Limb (tissue), 2 donors: ENCODE measurements around the gene SLC25A19.
"Not testable (repeated sequence)": the region's sequence is repeated elsewhere in the genome, so short reads cannot be mapped to it uniquely, and the experiment has no call there.

Experiments used
- DNase-seq, 2 donors: peaks; one replicate each; pipeline ENCODE4 v3.0.0-alpha.2; 2016; ENCODE audit errors: extremely low spot score in 2 of 2

Gene SLC25A19

GRCh38 chr17:75267411-75268232, 21.6 kb downstream of the SLC25A19 start:
- no peak for DNase-seq

- DNase-seq = no peak
These were observed 22.2 kb downstream of the SLC25A19 start for GRCh38 chr17:75267153-75267410.

- no peak for DNase-seq
These were observed 22.7 kb downstream of the SLC25A19 start for GRCh38 chr17:75266316-75267152.

- DNase-seq = no peak
These were observed 23.5 kb downstream of the SLC25A19 start for GRCh38 chr17:75265614-75266315.

GRCh38 chr17:75263055-75263454, 26.2 kb downstream of the SLC25A19 start:
- no peak for DNase-seq

GRCh38 chr17:75262112-75262606, 27.1 kb downstream of the SLC25A19 start:
- DNase-seq = no peak

- peak; percentile 96 to 98 for DNase-seq
These were observed 27.7 kb downstream of the SLC25A19 start, which contains the start of the genes GGA3 and MRPS7 for GRCh38 chr17:75261336-75262111. GGA3 (minus strand) TSS chr17:75261606; CDS start chr17:75261587, 19 bp downstream. MRPS7 (plus strand) TSS chr17:75261879; CDS start chr17:75261901, 22 bp downstream.

- DNase-seq = no peak
These were observed 28.4 kb downstream of the SLC25A19 start for GRCh38 chr17:75260641-75261335.

GRCh38 chr17:75257228-75257627, 32.0 kb downstream of the SLC25A19 start:
- DNase-seq = not testable (repeated sequence)

- DNase-seq = not testable (repeated sequence)
These were observed 33.1 kb downstream of the SLC25A19 start for GRCh38 chr17:75255954-75256698.

GRCh38 chr17:75252039-75252816, 37.0 kb downstream of the SLC25A19 start:
- no peak for DNase-seq

- no peak for DNase-seq
These were observed 39.2 kb downstream of the SLC25A19 start for GRCh38 chr17:75250009-75250471.

GRCh38 chr17:75249564-75249963, 39.7 kb downstream of the SLC25A19 start:
- no peak for DNase-seq

- DNase-seq = no peak
These were observed 42.8 kb downstream of the SLC25A19 start for GRCh38 chr17:75246404-75246803.

- no peak for DNase-seq
These were observed 44.2 kb downstream of the SLC25A19 start for GRCh38 chr17:75245011-75245410.

- DNase-seq = no peak
These were observed 44.9 kb downstream of the SLC25A19 start for GRCh38 chr17:75244133-75244866.

GRCh38 chr17:75242461-75243042, 46.7 kb downstream of the SLC25A19 start:
- DNase-seq = no peak
